ENCODE measurements around the gene DCDC2.

DCDC2 gene

GRCh38 chr6:24394780-24395437 lies 37.0 kb upstream of the DCDC2 start:
- TF ChIP-seq CTCF (IDR thresholded peaks at IDR 0.05), result no peak

DNA sequence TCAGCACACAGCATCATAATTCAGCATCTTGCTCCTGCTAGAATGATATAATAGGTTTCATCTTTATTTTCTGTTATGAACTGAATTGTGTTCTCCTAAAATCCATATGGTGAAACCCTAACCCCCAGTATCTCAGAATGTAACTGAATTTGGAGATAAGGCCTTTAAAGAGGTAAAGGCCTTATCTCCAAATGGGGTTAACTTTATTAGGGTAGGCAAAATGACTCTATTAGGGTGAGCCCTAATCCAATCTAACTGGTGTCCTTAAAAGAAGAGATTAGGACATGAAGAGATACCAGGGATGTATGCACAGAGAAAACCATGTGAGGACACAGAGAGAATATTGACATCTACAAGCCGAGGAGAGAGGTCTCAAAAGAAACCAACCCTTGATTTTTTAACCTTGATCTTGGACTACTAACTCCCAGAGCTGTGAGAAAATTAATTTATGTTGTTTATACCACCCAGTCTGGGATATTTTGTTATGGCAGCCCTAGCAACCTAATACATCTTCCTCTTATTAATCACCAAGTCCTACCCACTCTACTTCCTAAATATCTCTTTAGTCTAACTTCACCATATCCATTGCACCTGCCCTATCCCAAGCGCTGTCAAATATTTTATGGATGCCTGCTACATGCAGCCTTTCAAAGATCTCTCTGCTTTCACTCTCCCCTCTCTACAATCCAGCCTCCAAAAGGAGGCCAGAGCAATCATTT lies 36.4 kb upstream of the DCDC2 start:
- TF ChIP-seq CTCF (IDR thresholded peaks at IDR 0.05), result no peak

DNA sequence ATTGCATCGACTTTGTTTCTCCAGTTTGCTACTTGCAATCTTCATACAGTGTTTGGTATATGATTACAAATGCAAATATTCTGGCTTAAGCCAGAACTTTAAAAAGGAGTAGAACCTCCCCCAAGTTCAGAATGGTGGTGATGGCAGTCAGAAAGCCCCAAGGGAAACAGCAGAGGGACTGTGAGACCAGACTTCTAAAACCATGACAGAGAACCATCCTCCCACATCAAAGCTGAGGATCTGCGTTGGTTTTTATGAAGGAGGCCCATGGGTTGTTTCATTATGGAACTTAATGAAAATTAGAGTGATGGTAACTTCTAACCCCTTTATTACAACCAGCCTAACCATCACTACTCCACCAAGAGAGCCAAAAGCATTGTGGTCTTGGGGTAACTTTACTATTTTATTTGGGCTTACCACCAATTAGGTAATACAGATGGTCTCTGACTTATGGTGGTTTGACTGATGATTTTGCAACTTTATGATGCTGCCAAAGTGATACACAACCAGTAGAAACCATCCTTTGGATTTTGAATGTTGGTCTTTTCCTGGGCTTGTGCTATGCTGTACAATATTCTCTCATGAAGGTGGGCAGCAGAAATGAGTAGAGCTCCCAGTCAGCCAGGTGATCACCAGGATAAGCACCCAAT lies 34.0 kb upstream of the DCDC2 start:
- TF ChIP-seq CTCF (IDR thresholded peaks at IDR 0.05), result no peak

GRCh38 chr6:24391208-24391607 lies 33.3 kb upstream of the DCDC2 start:
- TF ChIP-seq CTCF (IDR thresholded peaks at IDR 0.05), result no peak

- no peak for TF ChIP-seq CTCF (IDR thresholded peaks at IDR 0.05)
These were observed 30.0 kb upstream of the DCDC2 start for GRCh38 chr6:24387818-24388217.

DNA sequence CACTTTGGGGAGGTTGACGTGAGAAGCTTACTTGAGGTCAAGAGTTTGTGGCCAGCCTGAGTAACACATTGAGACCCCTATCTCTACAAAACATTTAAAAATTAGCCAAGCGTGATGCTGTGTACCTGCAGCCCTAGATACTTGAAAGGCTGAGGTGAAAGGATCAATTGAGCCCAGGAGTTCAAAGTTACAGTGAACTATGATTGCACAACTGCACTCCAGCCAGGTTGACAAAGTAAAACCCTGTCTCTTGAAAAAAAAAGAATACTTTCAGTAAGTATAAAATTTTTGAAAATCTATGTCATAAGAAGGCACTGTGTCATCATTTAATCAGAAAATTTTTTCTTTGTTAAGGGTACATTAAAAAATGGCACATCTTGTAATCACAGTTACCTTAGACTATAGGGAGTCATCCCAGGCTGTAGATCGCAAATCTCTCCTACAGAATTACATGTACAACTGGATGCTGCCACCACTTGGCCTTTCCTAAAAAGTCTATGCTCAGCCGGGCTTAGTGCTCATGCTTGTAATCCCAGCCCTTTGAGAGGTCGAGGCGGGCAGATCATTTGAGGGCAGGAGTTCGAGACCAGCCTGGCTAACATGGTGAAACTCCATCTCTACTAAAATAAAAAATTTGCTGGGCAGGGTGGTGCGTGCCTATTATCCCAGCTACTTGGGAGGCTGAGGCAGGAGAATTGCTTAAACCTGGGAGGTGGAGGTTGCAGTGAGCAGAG lies 27.8 kb upstream of the DCDC2 start:
- TF ChIP-seq CTCF (IDR thresholded peaks at IDR 0.05), result no peak

DNA sequence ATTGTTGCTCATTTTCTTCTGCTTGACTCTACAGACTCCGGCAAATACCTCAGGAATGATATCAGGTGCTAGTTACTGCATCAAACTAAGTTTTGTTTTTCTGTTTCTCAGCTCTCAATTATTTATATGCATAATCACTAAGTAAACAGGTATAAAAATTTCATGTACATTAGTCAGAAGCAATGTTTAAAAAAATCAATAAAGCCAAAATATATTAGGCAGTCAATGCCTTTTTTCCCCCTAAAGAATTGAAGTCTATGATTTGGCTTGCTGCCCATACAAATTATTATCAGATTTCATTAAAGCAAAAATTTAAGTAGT lies 24.3 kb upstream of the DCDC2 start:
- no peak for TF ChIP-seq CTCF (IDR thresholded peaks at IDR 0.05)

All from LNCAP (cell line).